Measurements from ENCODE around the gene KIF26B.
"Not testable (repeated sequence)": the region's sequence is repeated elsewhere in the genome, so short reads cannot be mapped to it uniquely, and the experiment has no call there.

KIF26B gene

GRCh38 chr1:245717611-245718010, 562.8 kb downstream of the KIF26B start:
- no peak for DNase-seq

DNA sequence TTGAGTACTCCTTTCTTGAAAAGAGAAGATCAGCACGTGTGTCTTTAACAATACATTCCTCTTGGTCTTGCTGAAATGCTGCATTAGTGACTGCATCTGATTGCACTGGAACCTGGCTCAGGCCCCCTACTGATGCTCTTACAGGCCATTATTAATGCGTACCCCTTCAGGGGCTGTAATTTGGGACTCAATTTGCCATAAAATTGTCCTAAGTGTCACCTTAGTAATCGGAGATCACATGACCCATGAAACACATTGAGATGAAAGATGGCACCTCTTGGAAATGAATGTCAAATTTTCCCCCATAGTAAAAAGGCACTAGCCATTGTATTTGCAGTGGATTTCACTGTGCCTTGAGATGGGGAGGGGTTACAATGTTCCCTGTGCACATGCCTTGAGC, 563.3 kb downstream of the KIF26B start:
- DNase-seq: no peak

DNA sequence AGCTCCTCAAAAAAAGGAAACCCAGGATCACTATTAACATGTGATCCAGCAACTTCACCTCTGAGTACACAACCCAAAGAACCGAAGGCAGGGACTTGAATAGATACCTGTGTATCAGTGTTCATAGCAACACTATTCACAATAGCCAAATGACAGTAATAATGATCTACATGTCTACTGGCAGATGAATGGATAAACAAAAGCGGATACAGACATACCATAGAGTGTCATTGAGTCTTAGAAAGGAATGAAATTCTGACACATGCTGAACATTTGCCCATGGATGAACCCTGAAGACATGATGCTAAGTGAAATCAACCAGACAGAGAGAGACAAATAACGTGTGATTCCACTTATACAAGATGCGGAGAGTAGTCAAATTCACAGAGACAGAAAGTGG, 564.2 kb downstream of the KIF26B start:
- no peak for DNase-seq

GRCh38 chr1:245721488-245721887, 566.7 kb downstream of the KIF26B start:
- no peak for DNase-seq

DNA sequence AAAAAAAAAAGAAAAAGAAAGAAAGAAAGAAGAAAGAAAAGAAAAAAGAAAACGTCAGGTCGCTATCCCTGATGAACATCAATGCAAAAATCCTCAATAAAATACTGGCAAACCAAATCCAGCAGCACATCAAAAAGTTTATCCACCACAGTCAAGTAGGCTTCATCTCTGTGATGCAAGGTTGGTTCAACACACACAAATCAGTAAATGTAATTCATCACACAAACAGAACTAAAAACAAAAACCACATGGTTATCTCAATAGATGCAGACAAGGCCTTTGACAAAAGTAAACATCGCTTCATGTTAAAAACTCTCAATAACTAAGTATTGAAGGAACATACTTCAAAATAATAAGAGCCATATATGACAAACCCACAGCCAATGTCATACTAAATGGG, 573.2 kb downstream of the KIF26B start:
- not testable (repeated sequence) for DNase-seq

GRCh38 chr1:245730801-245731200, 576.0 kb downstream of the KIF26B start:
- DNase-seq: no peak

DNA sequence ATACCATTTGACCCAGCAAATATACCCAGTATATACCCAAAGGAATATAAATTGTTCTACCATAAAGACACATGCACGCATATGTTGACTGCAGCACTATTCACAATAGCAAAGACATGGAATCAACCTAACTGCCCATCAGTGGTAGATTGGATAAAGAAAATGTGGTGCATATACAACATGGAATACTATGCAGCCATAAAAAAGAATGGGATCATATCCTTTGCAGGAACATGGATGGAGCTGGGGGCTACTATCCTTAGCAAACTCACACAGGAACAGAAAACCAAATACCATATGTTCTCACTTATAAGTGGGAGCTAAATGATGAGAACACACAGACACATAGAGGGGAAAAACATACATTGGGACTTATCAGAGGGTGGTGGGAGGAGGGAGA, 585.6 kb downstream of the KIF26B start:
- DNase-seq: not testable (repeated sequence)

DNA sequence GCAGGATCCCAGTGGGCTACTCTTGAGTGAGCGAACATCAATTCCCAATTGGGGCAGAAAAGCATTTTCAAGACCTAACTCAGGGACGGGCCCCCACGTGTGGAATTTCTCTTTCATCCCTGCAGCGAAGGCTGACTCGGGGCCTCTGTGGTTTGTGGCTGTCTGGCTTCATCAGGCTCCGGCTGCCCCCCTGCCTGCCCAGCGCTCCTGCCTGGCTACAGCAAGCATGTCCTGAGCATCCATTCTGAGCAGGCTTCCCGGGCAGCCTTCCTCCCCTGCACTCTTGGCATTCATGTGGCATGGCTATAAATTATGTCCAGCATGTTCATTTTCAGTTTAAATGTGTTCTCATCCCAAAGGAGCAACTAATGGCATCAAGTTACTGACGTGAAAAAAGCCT, 588.1 kb downstream of the KIF26B start:
- no peak for DNase-seq

GRCh38 chr1:245748240-245748639, 593.5 kb downstream of the KIF26B start:
- DNase-seq: no peak

GRCh38 chr1:245748646-245749045, 593.9 kb downstream of the KIF26B start:
- DNase-seq: no peak

DNA sequence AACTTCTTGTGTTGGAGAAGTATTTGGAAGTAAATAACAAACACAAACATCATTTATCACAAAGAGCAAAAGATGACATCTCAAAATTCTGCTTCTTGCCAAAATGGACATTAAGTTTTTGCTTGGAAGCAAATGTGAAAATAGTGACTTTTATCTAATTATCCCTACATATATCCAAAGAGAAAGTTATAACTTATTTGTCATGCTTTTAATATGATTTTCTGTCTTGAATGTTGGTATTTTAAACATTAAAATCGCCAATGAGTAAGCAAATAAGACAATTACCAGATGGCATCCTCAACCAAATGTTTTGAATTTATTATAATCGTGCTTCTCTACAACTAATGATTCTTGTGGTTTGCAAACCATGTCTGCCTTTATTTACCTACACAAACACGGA, 594.3 kb downstream of the KIF26B start:
- DNase-seq: no peak

DNA sequence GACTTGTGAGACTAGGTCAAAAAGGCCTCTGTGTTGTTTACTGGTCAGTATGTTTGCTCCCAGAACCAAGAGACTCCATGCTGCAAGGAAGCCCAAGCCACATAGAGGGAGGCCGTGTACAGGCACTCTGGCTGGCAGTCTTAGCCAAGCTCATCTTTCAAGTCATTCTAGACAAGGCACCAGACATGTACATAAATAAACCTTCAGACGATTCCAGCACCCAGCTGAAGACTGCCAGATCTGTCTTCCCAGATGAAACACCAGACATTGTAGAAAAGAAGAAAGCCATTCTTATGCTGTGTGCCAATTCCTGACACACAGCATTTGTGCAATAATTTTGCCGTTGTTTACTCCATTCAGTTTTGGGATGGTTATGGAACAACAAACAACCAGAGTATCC, 595.5 kb downstream of the KIF26B start:
- DNase-seq: no peak

GRCh38 chr1:245751116-245751515, 596.3 kb downstream of the KIF26B start:
- DNase-seq: no peak

- DNase-seq: no peak
These were observed 597.1 kb downstream of the KIF26B start for GRCh38 chr1:245751726-245752470.

DNA sequence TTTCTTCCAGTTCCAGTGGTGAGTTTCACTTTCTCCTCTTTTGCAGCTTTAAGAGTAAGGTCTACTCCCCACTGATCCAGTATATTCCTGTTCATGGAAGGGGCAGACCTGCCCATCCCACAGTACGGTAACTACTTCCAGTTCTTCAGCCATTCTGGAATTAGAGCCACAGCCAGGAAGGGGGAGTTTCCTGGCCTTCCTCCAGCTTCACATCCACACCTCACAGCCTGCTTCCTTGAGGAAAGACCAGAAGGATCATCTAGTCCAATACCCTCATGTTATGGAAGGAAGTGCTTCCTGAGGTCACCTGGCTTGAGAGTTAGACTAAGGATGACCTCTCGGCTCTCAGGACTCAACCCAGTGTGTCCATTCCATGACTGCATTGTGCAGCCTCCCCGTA, 597.8 kb downstream of the KIF26B start:
- DNase-seq: no peak

GRCh38 chr1:245753807-245754206, 599.0 kb downstream of the KIF26B start:
- DNase-seq: no peak

- DNase-seq: no peak
These were observed 599.7 kb downstream of the KIF26B start for GRCh38 chr1:245754463-245754961.

Measured in CD4-positive, alpha-beta T cell treated with Interleukin-21 for 1 hour (primary cell).